HFF-Myc (cell line): ENCODE measurements around the gene DCAF6.

Experiments
- DNase-seq: peaks from one replicate; pipeline ENCODE4 v3.0.0-alpha.2; 2011; ENCODE audit warnings: low read depth; ENCODE audit errors: extremely low read depth
- H3K4me3 ChIP-seq: replicated peaks from 2 replicates; pipeline ENCODE4 v1.5.1; 2011; ENCODE audit warnings: low read depth, mild to moderate bottlenecking, control low read depth, low read length
- CTCF ChIP-seq: IDR thresholded peaks from 2 replicates; pipeline ENCODE4 v1.5.1; 2012; ENCODE audit warnings: mild to moderate bottlenecking, low read depth, low read length, control low read depth; ENCODE audit errors: missing control alignments

Gene DCAF6

GRCh38 chr1:168005529-168005928, 69.0 kb downstream of the DCAF6 start:
- TF ChIP-seq CTCF = no peak
- no peak for DNase-seq
- no peak overlapping the region for H3K4me3 ChIP-seq

- TF ChIP-seq CTCF = no peak
- no peak for DNase-seq
- H3K4me3 ChIP-seq = no peak overlapping the region
Measured at GRCh38 chr1:168007691-168008090, 71.2 kb downstream of the DCAF6 start.

GRCh38 chr1:168008595-168008994, 72.1 kb downstream of the DCAF6 start:
- DNase-seq = no peak
- no peak for TF ChIP-seq CTCF
- no peak overlapping the region for H3K4me3 ChIP-seq

DNA sequence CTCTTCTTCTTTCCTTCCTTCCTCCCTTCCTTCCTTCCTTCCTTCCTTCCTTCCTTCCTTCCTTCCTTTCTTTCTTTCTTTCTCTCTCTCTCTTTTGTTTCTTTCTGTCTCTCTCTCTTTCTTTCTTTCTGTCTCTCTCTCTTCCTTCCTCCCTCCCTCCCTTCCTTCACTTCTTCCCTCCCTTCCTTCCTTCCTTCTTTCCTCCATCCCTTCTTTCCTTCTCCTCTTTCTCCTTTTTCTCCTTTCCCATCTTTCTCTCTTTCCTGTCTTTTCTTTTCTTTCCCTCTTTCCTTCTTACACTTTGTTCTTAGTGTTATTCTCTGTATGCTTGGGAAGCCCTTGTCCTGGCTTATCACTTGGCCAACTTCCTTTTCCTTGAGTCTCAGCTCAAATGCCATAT, 72.8 kb downstream of the DCAF6 start:
- no peak for DNase-seq
- no peak for TF ChIP-seq CTCF
- H3K4me3 ChIP-seq = no peak overlapping the region

DNA sequence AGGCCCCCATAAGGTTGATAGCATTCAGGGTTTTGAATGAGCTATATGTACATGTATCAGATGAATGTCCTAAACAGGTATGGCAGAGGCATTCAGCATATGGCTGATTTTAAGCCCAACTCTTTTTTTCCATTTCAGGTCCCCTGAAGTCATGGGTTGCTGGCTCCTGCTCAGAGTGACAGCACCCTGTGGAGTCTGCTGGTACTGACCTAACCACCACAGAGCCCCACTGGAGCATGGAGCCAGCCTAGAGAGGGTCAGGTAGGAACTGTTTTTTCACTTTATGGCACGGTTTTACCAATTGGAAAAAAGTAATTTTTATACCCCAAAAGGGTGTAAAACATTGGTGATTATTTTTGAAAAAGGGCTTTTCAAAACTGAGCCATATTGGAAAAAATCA, 82.9 kb downstream of the DCAF6 start:
- no peak overlapping the region for H3K4me3 ChIP-seq
- no peak for TF ChIP-seq CTCF
- no peak for DNase-seq

- no peak for TF ChIP-seq CTCF
- DNase-seq = no peak
- no peak overlapping the region for H3K4me3 ChIP-seq
Measured at GRCh38 chr1:168031198-168031597, 94.7 kb downstream of the DCAF6 start.

GRCh38 chr1:168031627-168032026, 95.1 kb downstream of the DCAF6 start:
- DNase-seq = no peak
- no peak for TF ChIP-seq CTCF

More at GRCh38 chr1:168031627-168032026, 95.1 kb downstream of the DCAF6 start:
- H3K4me3 ChIP-seq = no peak overlapping the region
